HCT116 (cell line): ENCODE measurements around the gene ACOT12. TPM values are rescaled to one million over a fixed set of nuclear protein-coding genes. Genes with fewer than 3 reads are reported as not detected.

ENCODE experiments used
- ATAC-seq: fragments of 200-7000 bp; cut with Tn5 transposase; 2 replicates; pipeline ENCODE4 v1.9.1; 2020; ENCODE audit warnings: mild to moderate bottlenecking, moderate library complexity
- BruUV-seq: library from RNA; stranded (reverse); fragments of 400-500 nt; replicated peaks from 2 replicates; lab custom pipeline; 2021; lab: Mats Ljungman, UMichigan
- CTCF ChIA-PET: fragments of 300-600 bp; sonication (Branson Sonifier 250); formaldehyde crosslinking; loops from one replicate; lab custom pipeline; 2021; ENCODE audit warnings: antibody characterized with exemption; lab: Charles Lee
- POLR2A ChIA-PET: fragments of 300-600, 350-600 bp; sonication (Branson Sonifier 250); formaldehyde crosslinking; loops from one replicate; lab custom pipeline; 2021; ENCODE audit warnings: antibody characterized with exemption; lab: Charles Lee
- RAD21 ChIA-PET, 2 experiments: fragments of 300-600 bp; sonication (Branson Sonifier 250); formaldehyde crosslinking; loops; one replicate each; lab custom pipeline; 2023; ENCODE audit warnings: low total read pairs in 2 of 2; ENCODE audit not compliant: uncharacterized antibody in 2 of 2, unreplicated experiment in 2 of 2, low non-redundant PET in 1 of 2; lab: Charles Lee
- DNase-seq: peaks from one replicate; pipeline ENCODE4 v3.0.0-alpha.2; 2010; ENCODE audit warnings: low read depth, low spot score
- H2AFZ ChIP-seq: fragments of 200-600 bp; shearing (Covaris generic), sonication (generic); 2 replicates; pipeline ENCODE4 v1.6.1; 2017; ENCODE audit warnings: low read depth, mixed run types, mixed read lengths, antibody characterized with exemption, low read length; ENCODE audit not compliant: poor library complexity, severe bottlenecking
- H3K27ac ChIP-seq: 2 replicates; pipeline ENCODE4 v1.5.1; 2012; ENCODE audit warnings: low read depth, low read length
- H3K27me3 ChIP-seq: fragments of 200-600 bp; sonication (generic); 2 replicates; pipeline ENCODE4 v1.6.1; 2016; ENCODE audit warnings: mixed run types, low read length, mixed read lengths; ENCODE audit not compliant: insufficient read depth
- H3K36me3 ChIP-seq, 2 experiments: fragments of 200-500 bp in 1 of 2; fragments of 200-600 bp in 1 of 2; sonication (Bioruptor generic) in 1 of 2; sonication (generic) in 1 of 2; 2 replicates each; pipeline versions ENCODE4 v1.5.1 to v1.6.1; 2014 to 2016; ENCODE audit warnings: low read length in 2 of 2, inconsistent platforms in 1 of 2, mixed read lengths in 1 of 2, mixed run types in 1 of 2; ENCODE audit not compliant: insufficient read depth in 2 of 2, control insufficient read depth in 1 of 2
- H3K4me1 ChIP-seq, 2 experiments: fragments of 200-600 bp in 1 of 2; sonication (generic) in 1 of 2; 2 replicates each; pipeline versions ENCODE4 v1.5.1 to v1.6.1; 2012 to 2017; ENCODE audit warnings: low read length in 2 of 2, inconsistent platforms in 1 of 2, mild to moderate bottlenecking in 1 of 2, mixed read lengths in 1 of 2, mixed run types in 1 of 2, moderate library complexity in 1 of 2; ENCODE audit not compliant: insufficient read depth in 2 of 2, control insufficient read depth in 1 of 2
- H3K4me2 ChIP-seq: fragments of 200-600 bp; sonication (generic); 2 replicates; pipeline ENCODE4 v1.6.1; 2017; ENCODE audit warnings: mixed run types, low read length, mixed read lengths
- H3K4me3 ChIP-seq, 2 experiments: fragments of 200-600 bp in 1 of 2; sonication (generic) in 1 of 2; replicated peaks in 1 of 2; 2 replicates each; pipeline ENCODE4 v1.5.1; 2011 to 2016; ENCODE audit warnings: low read length in 2 of 2, control low read depth in 1 of 2, low read depth in 1 of 2, mild to moderate bottlenecking in 1 of 2, mixed read lengths in 1 of 2, mixed run types in 1 of 2
- H3K79me2 ChIP-seq: fragments of 200-600 bp; sonication (generic); 2 replicates; pipeline ENCODE4 v1.6.1; 2017; ENCODE audit warnings: mild to moderate bottlenecking, mixed run types, low read length, moderate library complexity, mixed read lengths; ENCODE audit not compliant: insufficient read depth
- H3K9ac ChIP-seq: fragments of 200-600 bp; sonication (generic); 2 replicates; pipeline ENCODE4 v1.6.1; 2016; ENCODE audit warnings: low read length, mixed read lengths
- H3K9me2 ChIP-seq: fragments of 200-600 bp; sonication (generic), shearing (Covaris generic); 2 replicates; pipeline ENCODE4 v1.6.1; 2017; ENCODE audit warnings: mixed run types, mild to moderate bottlenecking, moderate library complexity; ENCODE audit not compliant: insufficient read depth
- H3K9me3 ChIP-seq, 2 experiments: fragments of 200-500 bp in 1 of 2; fragments of 200-600 bp in 1 of 2; sonication (Bioruptor generic) in 1 of 2; sonication (generic) in 1 of 2; 2 replicates each; pipeline ENCODE4 v1.6.1; 2014 to 2017; ENCODE audit warnings: low read length in 2 of 2, mixed read lengths in 2 of 2, inconsistent platforms in 1 of 2, low read depth in 1 of 2, mild to moderate bottlenecking in 1 of 2, mixed run types in 1 of 2, moderate library complexity in 1 of 2; ENCODE audit not compliant: control insufficient read depth in 1 of 2, insufficient read depth in 1 of 2
- H4K20me1 ChIP-seq: fragments of 200-600 bp; sonication (generic), shearing (Covaris generic); 2 replicates; pipeline ENCODE4 v1.6.1; 2017; ENCODE audit warnings: mixed run types, mild to moderate bottlenecking, moderate library complexity; ENCODE audit not compliant: insufficient read depth
- CEBPB ChIP-seq: IDR thresholded peaks from 2 replicates; pipeline ENCODE4 v1.6.1; 2012; ENCODE audit warnings: low read depth
- JUND ChIP-seq: IDR thresholded peaks from 2 replicates; pipeline ENCODE4 v1.6.1; 2012
- SIN3A ChIP-seq: IDR thresholded peaks from 2 replicates; pipeline ENCODE4 v1.6.1; 2012; ENCODE audit warnings: low read depth
- SP1 ChIP-seq: IDR thresholded peaks from 2 replicates; pipeline ENCODE4 v1.6.1; 2012; ENCODE audit warnings: low read depth
- SRF ChIP-seq: IDR thresholded peaks from 2 replicates; pipeline ENCODE4 v1.6.1; 2012; ENCODE audit warnings: low read depth
- YY1 ChIP-seq: IDR thresholded peaks from 2 replicates; pipeline ENCODE4 v1.6.1; 2011; ENCODE audit warnings: low read length, low read depth, moderate library complexity, mild to moderate bottlenecking; ENCODE audit not compliant: insufficient replicate concordance; ENCODE audit errors: extremely low read depth
- ZFX ChIP-seq: fragments of 450-650 bp; IDR thresholded peaks from 2 replicates; pipeline ENCODE4 v1.6.1; 2017
- intact Hi-C: fragments of 100-400 bp; cut with micrococcal nuclease; formaldehyde crosslinking; loops from 2 replicates; pipeline ENCODE4 v1.10.0; 2022
- total RNA-seq: library from RNA; stranded (reverse); gene quantifications from one replicate; pipeline ENCODE4 v1.2.1, GENCODE V29; 2021; ENCODE audit not compliant: unreplicated experiment
- TF ChIP-seq, protein P1 (sequence below): IDR thresholded peaks from 2 replicates; pipeline ENCODE4 v1.6.1; 2012
- TF ChIP-seq, protein P2 (sequence below): IDR thresholded peaks from 2 replicates; pipeline ENCODE4 v1.6.1; 2012; ENCODE audit warnings: low read depth
- TF ChIP-seq, protein P3 (sequence below), 3 experiments: fragments of 200-600 bp in 1 of 3; sonication (generic) in 1 of 3; IDR thresholded peaks in 2 of 3; conservative IDR thresholded peaks in 1 of 3; 2 replicates each; pipeline ENCODE4 v1.5.1; 2012 to 2017; ENCODE audit warnings: low read depth in 2 of 3, low read length in 2 of 3, antibody characterized with exemption in 1 of 3, borderline replicate concordance in 1 of 3, control low read depth in 1 of 3, mild to moderate bottlenecking in 1 of 3, mixed read lengths in 1 of 3, mixed run types in 1 of 3, moderate library complexity in 1 of 3; ENCODE audit not compliant: insufficient read depth in 1 of 3

The ACOT12 gene
- total RNA-seq, 1 experiment from 2014 or later, result not detected

DNA sequence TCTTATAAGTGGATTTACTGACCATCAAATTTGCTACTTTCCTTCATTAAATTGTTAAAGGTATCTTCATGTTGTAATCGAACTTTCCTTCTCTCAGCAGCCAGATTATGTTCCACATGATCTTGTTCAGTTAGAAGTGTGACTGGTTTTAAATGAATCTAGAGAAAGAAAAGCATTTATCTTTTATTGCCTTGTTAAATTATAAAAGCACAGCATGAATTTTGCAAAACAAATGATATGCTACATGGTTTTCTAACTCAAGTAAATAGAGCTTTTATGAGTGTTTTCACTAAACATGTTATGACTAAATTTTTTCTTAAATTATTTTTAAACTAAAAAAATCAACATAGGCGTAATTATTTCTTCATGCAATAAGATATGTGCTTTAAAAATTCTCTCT is 34.1 kb downstream of the ACOT12 start (continued):
- no peak for TF ChIP-seq CEBPB
- TF ChIP-seq SP1, result no peak
- TF ChIP-seq ZFX, result no peak
- TF ChIP-seq, protein P1, sequence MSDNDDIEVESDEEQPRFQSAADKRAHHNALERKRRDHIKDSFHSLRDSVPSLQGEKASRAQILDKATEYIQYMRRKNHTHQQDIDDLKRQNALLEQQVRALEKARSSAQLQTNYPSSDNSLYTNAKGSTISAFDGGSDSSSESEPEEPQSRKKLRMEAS, result no peak

DNA sequence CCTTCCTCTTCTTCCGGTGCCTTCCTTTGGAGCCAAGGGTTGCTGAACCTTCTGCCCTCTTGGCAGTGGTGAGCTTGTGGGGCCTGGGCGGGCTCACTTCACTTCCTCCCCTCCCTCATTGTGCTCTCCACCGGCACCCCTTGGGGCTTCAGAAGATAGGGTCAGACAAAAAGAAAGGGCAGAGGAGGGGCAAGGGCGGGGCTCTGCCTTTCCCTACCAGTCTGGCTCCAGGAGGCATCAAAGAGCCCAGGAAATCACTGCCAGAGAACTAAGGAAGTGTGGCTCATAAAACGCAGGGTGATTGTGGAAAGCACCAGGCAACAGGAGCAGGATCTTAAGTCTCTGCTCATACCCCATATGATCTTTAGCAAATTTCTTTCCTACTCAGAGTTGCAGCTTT is 34.8 kb downstream of the ACOT12 start:
- Histone ChIP-seq H3K79me2 (no peaks in the 10 kb centered on the region), H2AFZ (no peak overlapping the region), H3K9me2 (no peaks in the 10 kb centered on the region), H3K4me1 (peaks cover 0 to 7% of the 10 kb centered on the region in 2 experiments; a peak in 1 of 4 replicates), H3K27me3 (no peaks in the 10 kb centered on the region), H3K9ac (no peak overlapping the region), H3K9me3 (no peaks in the 10 kb centered on the region), H3K36me3 (no peaks in the 10 kb centered on the region), H3K27ac (no peak overlapping the region), H3K4me3 (no peak overlapping the region)
- no TSS peak for BruUV-seq
- intact Hi-C loops, result no loop called here
- ATAC-seq (no peak), DNase-seq (no peak)
- POLR2A ChIA-PET, result no interaction called here
- TF ChIP-seq, protein P2, sequence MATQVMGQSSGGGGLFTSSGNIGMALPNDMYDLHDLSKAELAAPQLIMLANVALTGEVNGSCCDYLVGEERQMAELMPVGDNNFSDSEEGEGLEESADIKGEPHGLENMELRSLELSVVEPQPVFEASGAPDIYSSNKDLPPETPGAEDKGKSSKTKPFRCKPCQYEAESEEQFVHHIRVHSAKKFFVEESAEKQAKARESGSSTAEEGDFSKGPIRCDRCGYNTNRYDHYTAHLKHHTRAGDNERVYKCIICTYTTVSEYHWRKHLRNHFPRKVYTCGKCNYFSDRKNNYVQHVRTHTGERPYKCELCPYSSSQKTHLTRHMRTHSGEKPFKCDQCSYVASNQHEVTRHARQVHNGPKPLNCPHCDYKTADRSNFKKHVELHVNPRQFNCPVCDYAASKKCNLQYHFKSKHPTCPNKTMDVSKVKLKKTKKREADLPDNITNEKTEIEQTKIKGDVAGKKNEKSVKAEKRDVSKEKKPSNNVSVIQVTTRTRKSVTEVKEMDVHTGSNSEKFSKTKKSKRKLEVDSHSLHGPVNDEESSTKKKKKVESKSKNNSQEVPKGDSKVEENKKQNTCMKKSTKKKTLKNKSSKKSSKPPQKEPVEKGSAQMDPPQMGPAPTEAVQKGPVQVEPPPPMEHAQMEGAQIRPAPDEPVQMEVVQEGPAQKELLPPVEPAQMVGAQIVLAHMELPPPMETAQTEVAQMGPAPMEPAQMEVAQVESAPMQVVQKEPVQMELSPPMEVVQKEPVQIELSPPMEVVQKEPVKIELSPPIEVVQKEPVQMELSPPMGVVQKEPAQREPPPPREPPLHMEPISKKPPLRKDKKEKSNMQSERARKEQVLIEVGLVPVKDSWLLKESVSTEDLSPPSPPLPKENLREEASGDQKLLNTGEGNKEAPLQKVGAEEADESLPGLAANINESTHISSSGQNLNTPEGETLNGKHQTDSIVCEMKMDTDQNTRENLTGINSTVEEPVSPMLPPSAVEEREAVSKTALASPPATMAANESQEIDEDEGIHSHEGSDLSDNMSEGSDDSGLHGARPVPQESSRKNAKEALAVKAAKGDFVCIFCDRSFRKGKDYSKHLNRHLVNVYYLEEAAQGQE, result no peak
- TF ChIP-seq YY1 (no peak), SRF (no peak), JUND (no peak), SIN3A (no peak), ZFX (no peak)
- TF ChIP-seq, protein P3, sequence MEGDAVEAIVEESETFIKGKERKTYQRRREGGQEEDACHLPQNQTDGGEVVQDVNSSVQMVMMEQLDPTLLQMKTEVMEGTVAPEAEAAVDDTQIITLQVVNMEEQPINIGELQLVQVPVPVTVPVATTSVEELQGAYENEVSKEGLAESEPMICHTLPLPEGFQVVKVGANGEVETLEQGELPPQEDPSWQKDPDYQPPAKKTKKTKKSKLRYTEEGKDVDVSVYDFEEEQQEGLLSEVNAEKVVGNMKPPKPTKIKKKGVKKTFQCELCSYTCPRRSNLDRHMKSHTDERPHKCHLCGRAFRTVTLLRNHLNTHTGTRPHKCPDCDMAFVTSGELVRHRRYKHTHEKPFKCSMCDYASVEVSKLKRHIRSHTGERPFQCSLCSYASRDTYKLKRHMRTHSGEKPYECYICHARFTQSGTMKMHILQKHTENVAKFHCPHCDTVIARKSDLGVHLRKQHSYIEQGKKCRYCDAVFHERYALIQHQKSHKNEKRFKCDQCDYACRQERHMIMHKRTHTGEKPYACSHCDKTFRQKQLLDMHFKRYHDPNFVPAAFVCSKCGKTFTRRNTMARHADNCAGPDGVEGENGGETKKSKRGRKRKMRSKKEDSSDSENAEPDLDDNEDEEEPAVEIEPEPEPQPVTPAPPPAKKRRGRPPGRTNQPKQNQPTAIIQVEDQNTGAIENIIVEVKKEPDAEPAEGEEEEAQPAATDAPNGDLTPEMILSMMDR (IDR thresholded peaks at IDR 0.05 in 2 of 3, conservative IDR thresholded peaks at IDR 0.05 in 1 of 3; ENCODE audit: borderline replicate concordance in 1 of 3, insufficient read depth in 1 of 3, low read depth in 2 of 3, low read length in 2 of 3), result no peak
- TF ChIP-seq, all 23 proteins: peak for 0
- H3K4me2 ChIP-seq, result no peak overlapping the region
- CTCF ChIA-PET, result no interaction called here
- H4K20me1 ChIP-seq, result no peaks in the 10 kb centered on the region
- RAD21 ChIA-PET, result no interaction called here
